Endodermal cell (in vitro differentiated cells): ENCODE results near the gene CFAP221. TPM values are rescaled to one million over a fixed set of nuclear protein-coding genes. Genes with fewer than 3 reads are reported as not detected.
"Not testable (repeated sequence)": the region's sequence is repeated elsewhere in the genome, so short reads cannot be mapped to it uniquely, and the experiment has no call there.

Experiments used
- DNase-seq: peaks from one replicate; pipeline ENCODE4 v3.0.0-alpha.2; 2017
- H3K27ac ChIP-seq: 2 replicates; pipeline ENCODE4 v1.5.1; 2013; ENCODE audit warnings: mild to moderate bottlenecking, low read depth, low read length, moderate library complexity
- H3K27me3 ChIP-seq: 2 replicates; pipeline ENCODE4 v1.6.1; 2013; ENCODE audit warnings: mild to moderate bottlenecking, low read length, moderate library complexity; ENCODE audit not compliant: insufficient read depth, control insufficient read depth, poor library complexity, severe bottlenecking
- H3K36me3 ChIP-seq: 2 replicates; pipeline ENCODE4 v1.7.0; 2013; ENCODE audit warnings: mild to moderate bottlenecking, low read length, moderate library complexity; ENCODE audit not compliant: control insufficient read depth, insufficient read depth
- H3K4me1 ChIP-seq: one replicate; pipeline ENCODE4 v1.7.0; 2013; ENCODE audit warnings: low read length; ENCODE audit not compliant: control insufficient read depth, insufficient read depth
- H3K4me3 ChIP-seq: 2 replicates; pipeline ENCODE4 v1.5.1; 2013; ENCODE audit warnings: mild to moderate bottlenecking, low read length, moderate library complexity
- H3K9ac ChIP-seq: 2 replicates; pipeline ENCODE4 v1.6.1; 2013; ENCODE audit warnings: mild to moderate bottlenecking, low read length, moderate library complexity; ENCODE audit not compliant: poor library complexity, severe bottlenecking; ENCODE audit errors: extremely low read depth
- H3K9me3 ChIP-seq: 2 replicates; pipeline ENCODE4 v1.6.1; 2013; ENCODE audit warnings: mild to moderate bottlenecking, low read length, moderate library complexity; ENCODE audit not compliant: control insufficient read depth
- H3K27ac Mint-ChIP-seq: 2 replicates; pipeline ENCODE4 v1.8.0; 2020; ENCODE audit warnings: mixed read lengths
- H3K27me3 Mint-ChIP-seq: 2 replicates; pipeline ENCODE4 v1.8.0; 2021; ENCODE audit warnings: mild to moderate bottlenecking, mixed read lengths; ENCODE audit not compliant: insufficient read depth
- H3K36me3 Mint-ChIP-seq: 2 replicates; pipeline ENCODE4 v1.8.0; 2020; ENCODE audit warnings: low read depth, mixed read lengths
- H3K4me1 Mint-ChIP-seq: 2 replicates; pipeline ENCODE4 v1.8.0; 2020; ENCODE audit warnings: mixed read lengths
- H3K4me3 Mint-ChIP-seq: 2 replicates; pipeline ENCODE4 v1.8.0; 2020; ENCODE audit warnings: mild to moderate bottlenecking, moderate library complexity, mixed read lengths
- H3K9me3 Mint-ChIP-seq: 2 replicates; pipeline ENCODE4 v1.8.0; 2020; ENCODE audit warnings: mild to moderate bottlenecking, mixed read lengths
- CTCF ChIP-seq: fragments of 200-600 bp; sonication (generic); conservative IDR thresholded peaks from 2 replicates; pipeline ENCODE4 v1.5.0; 2021; ENCODE audit warnings: antibody characterized with exemption, mild to moderate bottlenecking
- WGBS, 2 experiments: methylation state at CpG; one replicate each; pipeline versions ENCODE4 v1.1.5 to v1.1.7; 2013; ENCODE audit warnings: missing lambda C conversion rate in 2 of 2, mixed read lengths in 1 of 2; ENCODE audit not compliant: insufficient coverage in 1 of 2, insufficient read length in 1 of 2; 5-methylcytosine and 5-hydroxymethylcytosine counted together
- total RNA-seq, 2 donors: library from RNA; stranded (reverse); fragmentation: NEBNext Ultra II Directional in 1 of 2; extraction: Animal tissue kit (Norgen Biotek cat#: 25700) in 1 of 2; gene quantifications; 2 replicates in 1 of 2; 3 replicates in 1 of 2; pipeline ENCODE4 v1.2.1, GENCODE V29; 2021

The CFAP221 gene
- total RNA-seq, 2 donors from 2014 or later, result 10.0 to 18.0 TPM

- H3K4me1 Mint-ChIP-seq, result no peaks in the 10 kb centered on the region
- no peak for TF ChIP-seq CTCF
- H3K4me1 ChIP-seq, result no peaks in the 10 kb centered on the region
- H3K27me3 ChIP-seq, result no peaks in the 10 kb centered on the region
- no peak overlapping the region for H3K4me3 ChIP-seq
- peaks cover 21% of the 10 kb centered on the region for H3K27me3 Mint-ChIP-seq
- peaks cover 10% of the 10 kb centered on the region for H3K9me3 Mint-ChIP-seq
- H3K36me3 ChIP-seq, result no peaks in the 10 kb centered on the region
- H3K27ac Mint-ChIP-seq, result no peak overlapping the region
- peaks cover 5% of the 10 kb centered on the region for H3K9me3 ChIP-seq
- H3K9ac ChIP-seq, result no peak overlapping the region
- H3K36me3 Mint-ChIP-seq, result peaks cover under 1% of the 10 kb centered on the region
- WGBS, 2 experiments, result 83 to 94% methylated on average over 2 to 3 of the region's 3 CpGs
- H3K27ac ChIP-seq, result no peak overlapping the region
- H3K4me3 Mint-ChIP-seq, result no peak overlapping the region
- no peak for DNase-seq
Measured at GRCh38 chr2:119608553-119608952, 64.3 kb downstream of the CFAP221 start.

GRCh38 chr2:119609337-119609736, 65.1 kb downstream of the CFAP221 start:
- no peaks in the 10 kb centered on the region for H3K27me3 ChIP-seq
- Mint-ChIP-seq H3K4me1 (no peaks in the 10 kb centered on the region), H3K27me3 (peaks cover 24% of the 10 kb centered on the region), H3K9me3 (peaks cover 18% of the 10 kb centered on the region), H3K27ac (no peak overlapping the region), H3K4me3 (no peak overlapping the region), H3K36me3 (peaks cover 6% of the 10 kb centered on the region)
- H3K9me3 ChIP-seq, result peaks cover 13% of the 10 kb centered on the region
- no peaks in the 10 kb centered on the region for H3K36me3 ChIP-seq
- no peaks in the 10 kb centered on the region for H3K4me1 ChIP-seq
- H3K27ac ChIP-seq, result no peak overlapping the region
- H3K4me3 ChIP-seq, result no peak overlapping the region
- no peak overlapping the region for H3K9ac ChIP-seq
- no peak for TF ChIP-seq CTCF
- no peak for DNase-seq
- WGBS, 2 experiments, result 85 to 93% methylated on average over 2 of the region's 2 CpGs

GRCh38 chr2:119614140-119614539, 69.9 kb downstream of the CFAP221 start:
- H3K27me3 Mint-ChIP-seq, result peaks cover 20% of the 10 kb centered on the region
- H3K4me3 Mint-ChIP-seq, result not testable (repeated sequence)

GRCh38 chr2:119616421-119616820, 72.2 kb downstream of the CFAP221 start:
- Mint-ChIP-seq H3K9me3 (peaks cover 44% of the 10 kb centered on the region), H3K4me3 (no peak overlapping the region), H3K36me3 (peaks cover 8% of the 10 kb centered on the region), H3K27ac (no peak overlapping the region), H3K4me1 (peaks cover 5% of the 10 kb centered on the region), H3K27me3 (peaks cover 14% of the 10 kb centered on the region)
- Histone ChIP-seq H3K27ac (no peak overlapping the region), H3K9me3 (peaks cover 17% of the 10 kb centered on the region), H3K4me3 (no peak overlapping the region), H3K9ac (no peak overlapping the region), H3K4me1 (no peaks in the 10 kb centered on the region), H3K36me3 (no peaks in the 10 kb centered on the region), H3K27me3 (no peaks in the 10 kb centered on the region)
- DNase-seq, result no peak
- WGBS, 2 experiments, result 91 to 97% methylated on average over 4 to 6 of the region's 6 CpGs
- TF ChIP-seq CTCF, result no peak

More at GRCh38 chr2:119614140-119614539, 69.9 kb downstream of the CFAP221 start:
- H3K27me3 ChIP-seq, H3K4me1 Mint-ChIP-seq, H3K27ac Mint-ChIP-seq, DNase-seq, H3K36me3 Mint-ChIP-seq, H3K4me3 ChIP-seq, H3K9ac ChIP-seq, H3K36me3 ChIP-seq, H3K4me1 ChIP-seq, H3K27ac ChIP-seq: not testable (repeated sequence)
- H3K9me3 ChIP-seq, result peaks cover 17% of the 10 kb centered on the region
- peaks cover 42% of the 10 kb centered on the region for H3K9me3 Mint-ChIP-seq
